Tibial nerve (tissue), 3 donors: ENCODE results near the gene EML6.

ENCODE experiments used
- POLR2A ChIP-seq, 2 donors: fragments of 450-650 bp; IDR thresholded peaks; one replicate each; pipeline ENCODE4 v1.6.1; 2017; ENCODE audit warnings: antibody characterized with exemption in 2 of 2, mild to moderate bottlenecking in 2 of 2, moderate library complexity in 2 of 2
- TF ChIP-seq, protein P1 (sequence below), 5 experiments: fragments of 200-600 bp in 3 of 5; fragments of 450-650 bp in 2 of 5; sonication (generic) in 3 of 5; IDR thresholded peaks; one replicate each; pipeline ENCODE4 v1.5.1; 2016 to 2019; ENCODE audit warnings: antibody characterized with exemption in 5 of 5, mild to moderate bottlenecking in 3 of 5, moderate library complexity in 2 of 5

DNA sequence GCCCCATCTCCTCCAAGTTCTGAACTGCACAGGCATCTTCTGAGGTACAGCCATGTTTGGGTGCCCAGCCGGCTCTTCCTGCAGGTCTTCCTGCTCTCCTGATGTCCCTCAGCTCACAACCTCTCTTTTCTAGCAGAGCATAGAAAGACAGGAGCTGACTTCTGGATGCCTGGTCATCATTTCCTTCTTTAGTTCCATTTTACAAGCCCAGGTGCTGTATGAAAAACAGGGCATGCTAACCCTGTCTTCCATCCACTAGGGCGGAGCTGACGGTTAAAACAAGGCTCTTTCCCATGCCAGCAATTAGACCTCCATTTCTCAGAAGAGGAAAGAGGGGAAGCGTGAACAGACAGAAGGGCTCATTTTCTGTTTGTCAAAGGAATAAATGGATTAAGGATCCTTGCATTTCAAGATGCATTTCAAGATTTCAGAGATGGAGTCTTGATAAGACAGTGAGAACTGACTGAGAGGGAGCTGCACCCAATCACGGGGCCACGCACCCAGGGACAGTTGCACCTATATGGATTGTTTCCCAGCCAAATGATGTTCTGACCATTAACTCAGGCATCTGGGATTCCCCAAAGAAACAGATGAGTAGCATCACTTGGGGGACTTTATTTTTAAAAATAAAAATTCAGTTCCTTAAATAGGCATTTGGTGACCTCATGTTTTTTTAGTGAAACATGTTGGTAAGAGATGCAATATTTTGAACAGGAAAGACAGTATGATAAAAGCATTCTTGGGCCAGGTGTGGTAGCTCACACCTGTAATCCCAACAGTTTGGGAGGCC is 45.8 kb upstream of the EML6 start:
- no peak for TF ChIP-seq POLR2A (IDR thresholded peaks at IDR 0.05)
- TF ChIP-seq, protein P1, sequence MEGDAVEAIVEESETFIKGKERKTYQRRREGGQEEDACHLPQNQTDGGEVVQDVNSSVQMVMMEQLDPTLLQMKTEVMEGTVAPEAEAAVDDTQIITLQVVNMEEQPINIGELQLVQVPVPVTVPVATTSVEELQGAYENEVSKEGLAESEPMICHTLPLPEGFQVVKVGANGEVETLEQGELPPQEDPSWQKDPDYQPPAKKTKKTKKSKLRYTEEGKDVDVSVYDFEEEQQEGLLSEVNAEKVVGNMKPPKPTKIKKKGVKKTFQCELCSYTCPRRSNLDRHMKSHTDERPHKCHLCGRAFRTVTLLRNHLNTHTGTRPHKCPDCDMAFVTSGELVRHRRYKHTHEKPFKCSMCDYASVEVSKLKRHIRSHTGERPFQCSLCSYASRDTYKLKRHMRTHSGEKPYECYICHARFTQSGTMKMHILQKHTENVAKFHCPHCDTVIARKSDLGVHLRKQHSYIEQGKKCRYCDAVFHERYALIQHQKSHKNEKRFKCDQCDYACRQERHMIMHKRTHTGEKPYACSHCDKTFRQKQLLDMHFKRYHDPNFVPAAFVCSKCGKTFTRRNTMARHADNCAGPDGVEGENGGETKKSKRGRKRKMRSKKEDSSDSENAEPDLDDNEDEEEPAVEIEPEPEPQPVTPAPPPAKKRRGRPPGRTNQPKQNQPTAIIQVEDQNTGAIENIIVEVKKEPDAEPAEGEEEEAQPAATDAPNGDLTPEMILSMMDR (IDR thresholded peaks at IDR 0.05): no peak
